NCI-H2227 (cell line): ENCODE results near the gene HCFC1.

Experiments used
- DNase-seq: peaks from one replicate; lab custom pipeline; 2025; ENCODE audit not compliant: unreplicated experiment; lab: John Stamatoyannopoulos, UW

The HCFC1 gene

GRCh38 chrX:153944140-153944799 lies 27.3 kb downstream of the HCFC1 start, which contains the start of gene RENBP:
Gene RENBP, minus strand, starts transcription at chrX:153944643. Its CDS starts 33 bp downstream, at chrX:153944610.
- peak; percentile 60 for DNase-seq

GRCh38 chrX:153941336-153942252 lies 30.0 kb downstream of the HCFC1 start:
- DNase-seq, result no peak

DNA sequence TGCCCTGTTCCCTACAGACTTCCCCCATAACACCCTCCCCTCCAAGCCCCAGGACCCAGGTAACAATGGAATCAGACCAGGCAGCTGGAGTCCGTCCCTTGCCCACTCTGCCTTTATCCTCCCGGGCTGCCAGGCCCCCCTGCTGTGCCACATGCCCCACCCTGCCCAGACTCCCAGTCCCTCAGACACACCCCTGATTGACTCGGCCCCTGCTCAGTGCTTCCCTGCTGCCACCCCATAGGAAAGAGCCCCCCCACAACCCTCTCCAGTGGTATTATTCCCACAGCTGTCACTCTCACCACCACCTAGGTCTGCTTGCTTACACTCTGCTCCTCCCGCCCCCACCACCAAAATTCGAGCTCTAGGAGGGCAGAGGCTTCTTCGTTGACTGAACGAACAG lies 32.0 kb downstream of the HCFC1 start:
- no peak for DNase-seq

DNA sequence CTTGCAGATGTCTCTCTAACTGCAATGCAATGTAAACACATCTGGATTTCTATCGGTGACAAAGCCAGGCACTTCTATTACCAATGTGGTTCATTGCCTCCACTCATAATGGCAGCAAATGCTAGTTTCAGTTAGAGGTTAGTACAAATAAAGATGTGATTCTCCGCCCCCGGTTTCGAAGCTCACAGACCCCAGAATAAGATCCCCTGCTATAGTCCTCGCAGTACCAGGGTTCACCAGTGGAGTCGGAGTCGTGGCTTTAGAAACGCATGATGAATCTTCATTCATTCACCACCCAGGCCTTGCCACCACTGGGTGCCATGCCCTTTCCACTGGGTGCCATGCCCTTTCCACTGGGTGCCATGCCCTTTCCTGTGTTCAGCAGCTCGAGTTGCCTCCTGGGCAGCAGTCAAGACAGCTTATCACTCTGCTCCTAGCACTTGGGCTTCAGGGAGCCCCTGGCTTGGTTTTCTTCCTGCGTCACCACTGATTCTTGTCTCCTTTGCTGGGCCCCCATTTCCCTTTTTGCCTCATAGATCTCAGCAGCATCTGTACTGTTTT lies 33.3 kb downstream of the HCFC1 start:
- DNase-seq, result no peak

DNA sequence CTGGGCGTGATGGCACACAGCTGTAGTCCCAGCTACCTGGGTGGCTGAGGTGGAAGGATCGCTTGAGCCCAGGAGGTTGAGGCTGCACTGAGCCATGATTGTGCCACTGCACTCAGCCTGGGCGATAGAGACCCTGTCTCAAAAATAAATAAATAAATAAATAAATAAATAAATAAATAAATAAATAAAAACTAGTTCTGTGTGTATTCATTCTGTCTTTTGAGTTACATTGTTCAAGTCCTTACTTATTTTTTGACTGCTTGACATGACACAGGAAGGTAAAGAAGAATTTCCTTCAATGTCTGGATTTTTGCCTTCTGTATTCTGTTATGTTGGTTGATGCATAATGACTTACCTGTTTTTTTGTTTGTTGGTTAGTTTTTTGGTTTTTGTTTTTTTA lies 34.6 kb downstream of the HCFC1 start:
- DNase-seq, result no peak

GRCh38 chrX:153935326-153935851 lies 36.2 kb downstream of the HCFC1 start:
- peak; percentile 37 for DNase-seq

GRCh38 chrX:153934762-153935325 lies 36.8 kb downstream of the HCFC1 start, which contains the start of gene NAA10:
Gene NAA10, minus strand, starts transcription at chrX:153935037. Its CDS starts 133 bp downstream, at chrX:153934904.
- peak; percentile 91 for DNase-seq

- DNase-seq, result no peak
Measured at GRCh38 chrX:153934148-153934761, 37.4 kb downstream of the HCFC1 start.

DNA sequence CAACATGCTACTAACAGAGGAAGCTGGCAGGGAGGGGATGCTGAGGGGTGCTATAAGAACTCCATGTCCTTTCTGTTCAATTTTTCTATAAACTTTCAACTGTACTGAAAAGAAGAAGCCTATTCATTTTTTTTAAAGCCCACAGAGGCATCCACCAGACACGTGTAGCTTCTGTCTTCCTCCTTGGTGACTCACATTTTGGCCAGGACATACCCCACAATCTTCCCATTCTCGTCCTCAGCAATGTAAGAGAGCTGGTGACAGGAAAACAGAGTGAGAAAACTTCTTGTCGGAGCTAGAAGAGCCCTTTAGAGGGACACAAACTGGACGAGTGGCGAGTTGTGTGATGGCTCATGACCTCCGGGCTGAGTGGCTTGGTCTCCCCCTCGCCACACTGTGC lies 37.9 kb downstream of the HCFC1 start:
- no peak for DNase-seq

GRCh38 chrX:153932220-153932915 lies 39.2 kb downstream of the HCFC1 start:
- no peak for DNase-seq

DNA sequence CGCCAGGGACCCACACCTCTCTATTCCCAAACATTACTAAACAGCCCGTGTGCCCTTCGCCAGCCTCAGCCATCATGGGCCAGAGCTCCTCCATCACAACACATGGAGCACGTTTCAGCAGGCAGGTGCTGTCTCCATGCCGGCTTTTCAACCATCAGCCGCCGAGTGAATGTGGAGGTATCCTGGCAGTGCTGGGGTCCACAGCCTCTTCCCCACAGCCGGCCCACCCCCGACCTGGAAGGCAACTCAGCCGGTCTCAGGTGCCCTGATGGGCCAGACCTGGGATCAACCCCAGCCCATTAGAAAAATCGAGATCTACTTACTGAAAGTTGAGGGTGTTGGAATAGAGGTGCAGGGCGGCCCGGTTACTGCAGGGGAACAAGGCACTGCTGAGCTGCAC lies 39.9 kb downstream of the HCFC1 start:
- no peak for DNase-seq

GRCh38 chrX:153931151-153931550 lies 40.5 kb downstream of the HCFC1 start:
- no peak for DNase-seq

- no peak for DNase-seq
Measured at GRCh38 chrX:153930011-153930910, 41.4 kb downstream of the HCFC1 start.

DNA sequence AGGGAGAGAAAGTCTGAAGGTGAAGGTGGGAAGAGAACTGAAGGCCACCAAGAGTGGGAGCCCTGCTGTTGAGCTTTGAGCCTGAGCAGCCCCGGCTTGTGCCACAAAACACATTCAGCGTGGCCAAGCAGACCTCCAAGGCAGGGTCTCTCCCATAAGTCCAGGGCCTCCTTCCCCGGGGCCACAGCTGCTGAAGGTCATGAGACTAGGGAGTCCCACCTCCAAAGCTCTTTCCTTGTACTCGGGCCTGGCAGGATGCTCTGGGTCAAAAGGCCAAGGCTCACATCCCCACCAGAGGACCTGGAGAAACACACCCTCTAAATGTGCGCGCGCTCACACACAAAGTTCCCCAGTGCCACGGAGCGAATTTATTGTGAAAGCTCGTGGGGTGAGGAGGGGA lies 42.0 kb downstream of the HCFC1 start:
- DNase-seq, result no peak

DNA sequence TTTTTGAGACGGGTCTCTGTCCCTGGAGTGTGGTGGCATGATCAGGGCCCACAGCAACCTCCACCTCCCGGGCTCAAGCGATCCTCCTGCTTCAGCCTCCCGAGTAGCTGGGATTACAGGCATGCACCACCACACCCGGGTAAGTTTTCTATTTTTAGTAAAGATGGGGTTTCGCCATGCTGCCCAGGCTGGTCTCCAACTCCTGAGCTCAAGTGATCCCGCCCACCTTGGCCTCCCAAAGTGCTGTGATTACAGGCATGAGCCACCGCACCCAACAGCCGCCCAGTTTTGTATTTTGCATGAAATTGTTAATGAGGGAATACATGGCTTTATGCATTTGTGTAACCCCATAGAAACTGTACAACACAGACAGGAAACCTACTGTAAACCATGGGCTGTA lies 42.8 kb downstream of the HCFC1 start:
- no peak for DNase-seq

DNA sequence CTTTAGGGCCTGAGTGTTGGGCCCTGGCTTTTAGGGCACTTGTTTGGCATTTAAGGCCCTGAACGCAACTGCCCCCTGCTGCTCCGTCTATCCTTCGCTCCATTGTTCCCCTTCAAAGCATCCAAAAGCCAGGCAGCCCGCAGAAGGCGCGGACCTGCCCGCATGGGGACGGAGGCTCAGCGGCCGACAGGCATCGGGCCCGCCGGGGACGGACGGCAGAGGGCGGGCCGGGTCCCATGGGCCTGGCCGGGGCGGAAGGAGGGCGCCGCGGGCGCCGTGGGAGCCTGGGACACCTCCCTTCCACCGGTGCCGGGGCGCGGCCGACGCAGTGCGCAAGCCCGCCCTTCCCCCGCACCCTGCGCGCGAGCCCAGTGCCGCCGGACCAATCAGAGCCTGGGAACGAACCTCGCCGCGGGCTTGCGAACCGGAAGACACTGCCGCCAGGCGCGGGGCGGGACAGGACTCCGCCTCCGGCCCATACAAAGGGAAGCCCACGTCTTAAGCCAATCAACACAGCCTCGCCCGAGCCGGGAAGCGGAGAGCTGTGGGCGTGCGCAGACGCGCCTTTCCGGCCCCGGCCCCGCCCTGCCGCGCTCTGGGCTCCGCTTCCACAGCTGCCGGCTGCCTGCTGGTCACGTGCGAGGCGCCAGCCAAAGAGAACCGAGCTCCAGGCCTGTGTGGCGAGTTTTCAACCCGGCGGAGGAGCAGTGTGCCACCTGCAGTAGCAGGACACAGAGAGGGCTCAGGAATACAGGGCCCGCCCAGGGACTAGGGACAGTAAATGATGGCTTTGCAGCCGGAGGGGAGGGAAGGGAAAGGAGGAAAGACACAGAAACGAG lies 43.5 kb downstream of the HCFC1 start:
- DNase-seq, result peak; percentile 98

- DNase-seq, result no peak
Measured at GRCh38 chrX:153927672-153927921, 44.0 kb downstream of the HCFC1 start.

GRCh38 chrX:153926858-153927671 lies 44.6 kb downstream of the HCFC1 start:
- peak; percentile 70 for DNase-seq
